Heart left ventricle (tissue), 16 donors: ENCODE data around the gene OXCT2. TPM values are rescaled to one million over a fixed set of nuclear protein-coding genes. Genes with fewer than 3 reads are reported as not detected.
"Not testable (repeated sequence)": the region's sequence is repeated elsewhere in the genome, so short reads cannot be mapped to it uniquely, and the experiment has no call there.

Source experiments
- ATAC-seq, 4 donors: fragments of 200-7000 bp; cut with Tn5 transposase; one replicate each; pipeline ENCODE4 v1.9.1; 2020 to 2022; ENCODE audit warnings: moderate library complexity in 4 of 4, mild to moderate bottlenecking in 3 of 4, moderate number of reproducible peaks in 1 of 4
- DNase-seq, 5 donors: peaks; one replicate each; pipeline ENCODE4 v3.0.0-alpha.2; 2020
- H3K27ac ChIP-seq, 12 donors: fragments of 200-600 bp; sonication (generic) in 4 of 12; one replicate each; pipeline versions ENCODE4 v1.5.0 to v1.8.0; 2016 to 2022; ENCODE audit warnings: mild to moderate bottlenecking in 2 of 12
- H3K27me3 ChIP-seq, 9 donors: fragments of 200-600 bp; sonication (generic) in 2 of 9; one replicate each; pipeline versions ENCODE4 v1.5.1 to v1.8.0; 2016 to 2022; ENCODE audit warnings: mild to moderate bottlenecking in 3 of 9
- H3K36me3 ChIP-seq, 9 donors: fragments of 200-600 bp; sonication (generic) in 2 of 9; one replicate each; pipeline versions ENCODE4 v1.5.0 to v1.8.0; 2018 to 2022; ENCODE audit warnings: mild to moderate bottlenecking in 2 of 9
- H3K4me1 ChIP-seq, 12 donors: fragments of 200-600 bp; sonication (generic) in 4 of 12; one replicate each; pipeline versions ENCODE4 v1.5.0 to v1.8.0; 2016 to 2022; ENCODE audit warnings: mild to moderate bottlenecking in 3 of 12
- H3K4me3 ChIP-seq, 12 donors: fragments of 200-600 bp; sonication (generic) in 4 of 12; one replicate each; pipeline versions ENCODE4 v1.5.0 to v1.8.0; 2017 to 2022; ENCODE audit warnings: mild to moderate bottlenecking in 9 of 12, moderate library complexity in 4 of 12
- H3K9me3 ChIP-seq, 12 donors: fragments of 200-600 bp; sonication (generic) in 4 of 12; one replicate each; pipeline versions ENCODE4 v1.5.0 to v1.8.0; 2016 to 2022; ENCODE audit warnings: mild to moderate bottlenecking in 1 of 12
- POLR2A ChIP-seq, 2 donors: fragments of 450-650 bp; IDR thresholded peaks; one replicate each; pipeline ENCODE4 v1.6.1; 2017; ENCODE audit warnings: antibody characterized with exemption in 2 of 2, mild to moderate bottlenecking in 2 of 2, moderate library complexity in 2 of 2
- WGBS, 4 donors: extraction: QIAGEN DNeasy Blood & Tissue Kit in 2 of 4; methylation state at CpG; one replicate each; pipeline versions ENCODE4 v1.1.5 to v1.1.7; 2013 to 2018; 5-methylcytosine and 5-hydroxymethylcytosine counted together
- intact Hi-C, 10 donors: fragments of 100-400 bp; cut with DNase I; formaldehyde crosslinking; loops; one replicate each; pipeline versions ENCODE4 v1.11.1 to v1.14.2; 2022
- polyA plus RNA-seq, 2 donors: library from polyadenylated mRNA; stranded (reverse); fragments of 200-250 nt; gene quantifications; one replicate each; pipeline ENCODE4 v1.2.3, GENCODE V29; 2013
- total RNA-seq, 9 donors: library from RNA; depleted of rRNA in 2 of 9; stranded (reverse); fragments of >200 nt in 2 of 9; fragmentation: NEBNext Ultra II Directional in 3 of 9; extraction: Animal tissue kit (Norgen Biotek cat#: 25700) in 3 of 9; gene quantifications; one replicate each; pipeline versions ENCODE4 v1.1.0 to v1.2.4, GENCODE V29; 2016 to 2023
- TF ChIP-seq, protein P1 (sequence below), 12 donors: fragments of 200-600 bp; sonication (generic) in 4 of 12; IDR thresholded peaks; one replicate each; pipeline versions ENCODE4 v1.5.0 to v1.8.0; 2018 to 2022; ENCODE audit warnings: antibody characterized with exemption in 12 of 12, mild to moderate bottlenecking in 5 of 12
- donor health status: ischemic (EF 13 %, LVEDD 7.1; RV severe dilation, severe dysfunction).
- donor health status: healthy with polysubstance abuse.
- donor health status: DM: no; HTN: yes; CAD: no.
- donor health status: DM: no; HTN: no; CAD: no.
- donor health status: ischemic (EF 25% LVEDD 6.9; RV normal size, moderate dysfunction).
- donor health status: ischemic (EF 25% LVEDD 5.7; RV mildly dilated, moderate dysfunction).
- donor health status: healthy.
- donor health status: DM: yes; HTN: yes; CAD: no.
- donor health status: ischemic (EF 35%, LVEDD 5.7; RV mildly dilated, moderate dysfunction).
- donor health status: nonischemic (EF 11% LVEDD 7.7; RV severe dilation, severe dysfunction).
- donor health status: DM: yes; HTN: yes; CAD: no.
- donor health status: PGD.
- donor health status: ischemic (EF 29% LVEDD 5.4; RV normal size, mild dysfunction).
- donor health status: nonischemic (EF 23%, LVEDD 6.1; RV moderate dilation, normal function).

The OXCT2 gene
- total and polyA plus RNA-seq, 11 donors: 0.75 to 7.5 (median 2.7) TPM

DNA sequence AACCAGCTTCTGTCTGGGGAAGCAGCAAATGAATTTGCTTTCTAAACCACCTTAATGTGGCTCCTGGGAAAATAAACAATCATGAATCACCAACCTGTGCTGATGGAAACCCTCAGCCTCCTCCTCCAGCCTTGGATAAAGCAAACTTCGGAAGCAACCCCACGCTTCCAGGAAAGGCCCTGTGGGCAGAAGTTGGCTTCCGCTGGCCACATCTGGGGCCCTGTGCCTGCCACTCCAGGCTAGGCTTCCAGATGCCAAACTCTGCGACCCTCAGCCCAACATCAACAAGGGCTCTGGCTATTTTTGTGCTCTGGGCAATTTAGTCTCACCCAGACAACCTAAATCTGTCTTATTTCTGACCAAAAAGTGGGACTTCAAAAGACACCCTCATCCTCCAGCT lies 6.2 kb upstream of the OXCT2 start:
- DNase-seq (no peak), ATAC-seq (no peak)
- 79 to 96% (median 84%) methylated on average over 4 of the region's 4 CpGs for WGBS, 4 donors
- Histone ChIP-seq H3K4me1 (no peaks in the 10 kb centered on the region), H3K36me3 (no peaks in the 10 kb centered on the region), H3K9me3 (no peaks in the 10 kb centered on the region), H3K27ac (no peak overlapping the region), H3K4me3 (no peak overlapping the region), H3K27me3 (no peaks in the 10 kb centered on the region)
- TF ChIP-seq, protein P1, sequence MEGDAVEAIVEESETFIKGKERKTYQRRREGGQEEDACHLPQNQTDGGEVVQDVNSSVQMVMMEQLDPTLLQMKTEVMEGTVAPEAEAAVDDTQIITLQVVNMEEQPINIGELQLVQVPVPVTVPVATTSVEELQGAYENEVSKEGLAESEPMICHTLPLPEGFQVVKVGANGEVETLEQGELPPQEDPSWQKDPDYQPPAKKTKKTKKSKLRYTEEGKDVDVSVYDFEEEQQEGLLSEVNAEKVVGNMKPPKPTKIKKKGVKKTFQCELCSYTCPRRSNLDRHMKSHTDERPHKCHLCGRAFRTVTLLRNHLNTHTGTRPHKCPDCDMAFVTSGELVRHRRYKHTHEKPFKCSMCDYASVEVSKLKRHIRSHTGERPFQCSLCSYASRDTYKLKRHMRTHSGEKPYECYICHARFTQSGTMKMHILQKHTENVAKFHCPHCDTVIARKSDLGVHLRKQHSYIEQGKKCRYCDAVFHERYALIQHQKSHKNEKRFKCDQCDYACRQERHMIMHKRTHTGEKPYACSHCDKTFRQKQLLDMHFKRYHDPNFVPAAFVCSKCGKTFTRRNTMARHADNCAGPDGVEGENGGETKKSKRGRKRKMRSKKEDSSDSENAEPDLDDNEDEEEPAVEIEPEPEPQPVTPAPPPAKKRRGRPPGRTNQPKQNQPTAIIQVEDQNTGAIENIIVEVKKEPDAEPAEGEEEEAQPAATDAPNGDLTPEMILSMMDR (IDR thresholded peaks at IDR 0.05): no peak
- no peak for TF ChIP-seq POLR2A (IDR thresholded peaks at IDR 0.05)
- intact Hi-C loops: no loop called here

DNA sequence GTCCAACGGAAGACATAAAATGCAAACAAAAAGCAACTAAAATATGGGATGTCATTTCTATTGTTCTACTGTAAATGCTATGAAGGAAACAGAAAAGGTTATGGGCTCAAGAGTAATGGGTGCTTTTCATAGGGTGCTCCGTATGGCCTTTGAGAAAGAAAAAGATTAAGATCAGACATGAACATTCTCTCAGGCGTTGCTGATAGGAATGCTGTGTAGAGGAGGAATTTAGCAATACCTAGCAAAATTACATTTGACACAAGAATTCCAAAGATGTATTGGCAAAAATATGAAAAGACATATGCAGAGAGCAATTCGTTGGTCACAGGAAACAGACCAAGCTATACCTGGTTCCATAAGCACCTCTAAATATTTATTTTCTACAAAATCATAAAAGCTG lies 5.7 kb upstream of the OXCT2 start:
- H3K9me3 ChIP-seq: no peaks in the 10 kb centered on the region
- no peak overlapping the region for H3K27ac ChIP-seq
- H3K4me1 ChIP-seq: no peaks in the 10 kb centered on the region
- no peak for TF ChIP-seq POLR2A (IDR thresholded peaks at IDR 0.05)
- TF ChIP-seq, protein P1 (IDR thresholded peaks at IDR 0.05): no peak
- no peak overlapping the region for H3K4me3 ChIP-seq
- no peak for ATAC-seq
- H3K27me3 ChIP-seq: no peaks in the 10 kb centered on the region
- DNase-seq: no peak
- intact Hi-C loops: no loop called here
- H3K36me3 ChIP-seq: no peaks in the 10 kb centered on the region
- 74 to 87% (median 79%) methylated on average over 4 of the region's 4 CpGs for WGBS, 4 donors

DNA sequence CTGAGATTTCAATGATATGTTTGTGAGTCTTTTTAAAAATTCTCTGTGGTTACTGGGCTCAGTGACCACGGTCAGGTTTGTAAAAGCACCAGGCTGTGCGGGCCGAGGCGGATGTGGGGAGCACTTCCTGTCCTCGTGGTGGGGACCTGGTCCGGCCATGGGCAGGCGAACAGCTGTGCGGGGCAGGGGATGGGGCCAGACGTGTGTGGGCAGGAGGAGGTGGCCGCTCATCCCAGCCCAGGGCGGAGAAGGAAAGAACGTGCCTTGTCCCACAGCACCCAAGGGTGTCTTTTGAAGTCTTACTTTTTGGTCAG lies 5.2 kb upstream of the OXCT2 start:
- intact Hi-C loops: no loop called here
- Histone ChIP-seq H3K4me3 (no peak overlapping the region), H3K27me3 (peaks cover 0 to under 1% (median 0%) of the 10 kb centered on the region in 9 donors), H3K36me3 (no peaks in the 10 kb centered on the region), H3K27ac (no peak overlapping the region), H3K4me1 (no peaks in the 10 kb centered on the region), H3K9me3 (no peaks in the 10 kb centered on the region)
- TF ChIP-seq, protein P1 (IDR thresholded peaks at IDR 0.05): no peak
- TF ChIP-seq POLR2A (IDR thresholded peaks at IDR 0.05): no peak
- WGBS, 4 donors: 61 to 71% (median 63%) methylated on average over 12 of the region's 12 CpGs
- no peak for ATAC-seq
- DNase-seq: no peak

DNA sequence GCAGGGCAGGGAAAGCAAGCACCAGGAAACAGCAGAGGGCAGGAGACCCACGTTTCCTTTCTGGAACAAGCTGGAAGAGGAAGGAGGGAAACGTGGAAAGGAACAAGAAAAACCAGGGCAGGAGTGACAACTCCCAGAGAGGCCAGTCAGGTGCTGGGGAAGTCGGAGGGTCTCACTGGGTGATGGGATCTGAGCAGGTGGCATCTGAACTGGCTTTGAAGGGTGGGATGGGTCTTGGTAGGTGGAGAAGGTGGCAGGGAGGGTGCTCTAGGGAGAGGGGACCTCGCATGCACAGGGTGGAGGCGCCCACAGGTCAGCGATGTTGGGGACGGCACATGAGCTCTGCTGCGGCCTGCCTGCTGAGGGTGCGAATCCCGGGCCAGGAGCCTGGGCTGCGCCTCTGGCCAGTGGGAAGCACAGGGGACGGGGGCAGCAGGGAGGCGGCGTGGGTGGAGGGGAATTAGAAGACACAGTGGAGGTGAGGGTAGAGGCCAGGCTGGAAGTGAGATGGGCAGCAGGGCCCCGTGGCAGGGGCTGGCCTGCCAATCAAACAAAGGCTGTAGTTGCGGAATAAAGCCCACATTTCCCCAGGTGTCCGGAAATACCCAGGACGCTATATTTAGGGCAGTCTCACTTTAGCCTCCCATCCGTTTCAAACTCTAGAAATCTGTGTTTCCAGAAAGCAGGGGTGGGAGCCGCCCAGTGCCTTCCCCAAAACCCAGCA lies 4.7 kb upstream of the OXCT2 start:
- H3K9me3 ChIP-seq, H3K27me3 ChIP-seq, H3K4me3 ChIP-seq, H3K4me1 ChIP-seq, intact Hi-C loops, DNase-seq, H3K36me3 ChIP-seq, H3K27ac ChIP-seq: not testable (repeated sequence)
- peak in 1 of 4 donors; percentile 17 for ATAC-seq
- WGBS, 4 donors: 69 to 80% (median 79%) methylated on average over 9 to 16 of the region's 20 CpGs

DNA sequence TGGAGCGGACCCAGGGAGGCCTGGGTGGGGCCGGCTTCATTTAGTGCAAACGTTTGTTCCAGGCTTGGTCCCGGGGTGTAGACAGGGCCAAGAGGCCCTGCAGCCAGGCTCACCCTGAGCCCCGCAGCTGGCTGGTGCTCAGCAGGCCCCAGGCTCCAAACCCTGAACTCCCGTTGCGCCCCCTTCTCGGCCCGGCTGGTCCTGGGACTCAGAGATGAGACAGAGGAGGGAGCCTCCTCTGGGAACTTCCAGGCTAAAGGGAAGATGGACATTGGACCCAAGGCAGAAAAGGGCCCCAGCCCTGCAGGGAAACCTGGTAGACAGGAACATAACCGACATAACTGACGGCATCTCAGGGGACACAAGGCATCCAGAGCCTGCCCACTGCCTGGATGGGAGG lies 4.0 kb upstream of the OXCT2 start:
- 76 to 89% (median 84%) methylated on average over 8 to 11 of the region's 11 CpGs for WGBS, 4 donors
- H3K36me3 ChIP-seq: not testable (repeated sequence)

DNA sequence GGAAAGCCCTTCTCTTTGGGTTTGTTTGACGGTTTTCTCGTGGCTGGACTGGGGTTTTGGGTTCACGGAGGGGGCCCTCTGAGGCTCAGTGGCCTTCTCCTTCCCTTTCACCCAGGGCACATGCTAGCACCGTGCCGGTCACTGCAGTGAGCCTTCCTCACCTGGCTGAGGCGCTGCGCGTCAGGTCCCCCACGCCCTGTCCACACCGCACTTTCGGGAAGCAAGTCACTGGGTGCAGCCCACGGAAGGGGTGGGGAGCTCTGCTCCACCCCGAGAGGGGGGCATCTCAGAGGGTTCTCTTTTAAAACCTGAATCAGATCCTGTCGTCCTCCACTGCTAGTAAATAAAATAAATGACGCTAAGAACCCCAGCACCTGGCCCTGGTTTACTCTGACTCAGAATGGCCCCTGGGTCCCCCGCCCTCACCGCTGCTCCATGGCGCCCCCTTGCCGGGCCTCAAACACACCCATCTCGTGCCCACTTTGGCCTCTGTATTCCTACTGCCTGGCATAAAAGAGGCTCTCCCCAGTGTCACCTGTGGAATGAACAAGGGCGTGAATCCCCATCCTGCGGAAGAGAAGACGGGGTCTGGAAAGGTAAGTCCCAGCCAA lies 2.3 kb upstream of the OXCT2 start:
- ATAC-seq, DNase-seq, H3K27ac ChIP-seq, H3K4me1 ChIP-seq, H3K27me3 ChIP-seq, intact Hi-C loops, H3K36me3 ChIP-seq, H3K9me3 ChIP-seq, H3K4me3 ChIP-seq: not testable (repeated sequence)
- 67% methylated on average over 1 of the region's 23 CpGs; no CpG with 5 or more reads in 3 of the 4 donors for WGBS, 4 donors

More for the DNA sequence above, 4.0 kb upstream of the OXCT2 start:
- H3K27me3 ChIP-seq, H3K4me1 ChIP-seq, ATAC-seq, DNase-seq, intact Hi-C loops, H3K27ac ChIP-seq, H3K4me3 ChIP-seq, H3K9me3 ChIP-seq: not testable (repeated sequence)

DNA sequence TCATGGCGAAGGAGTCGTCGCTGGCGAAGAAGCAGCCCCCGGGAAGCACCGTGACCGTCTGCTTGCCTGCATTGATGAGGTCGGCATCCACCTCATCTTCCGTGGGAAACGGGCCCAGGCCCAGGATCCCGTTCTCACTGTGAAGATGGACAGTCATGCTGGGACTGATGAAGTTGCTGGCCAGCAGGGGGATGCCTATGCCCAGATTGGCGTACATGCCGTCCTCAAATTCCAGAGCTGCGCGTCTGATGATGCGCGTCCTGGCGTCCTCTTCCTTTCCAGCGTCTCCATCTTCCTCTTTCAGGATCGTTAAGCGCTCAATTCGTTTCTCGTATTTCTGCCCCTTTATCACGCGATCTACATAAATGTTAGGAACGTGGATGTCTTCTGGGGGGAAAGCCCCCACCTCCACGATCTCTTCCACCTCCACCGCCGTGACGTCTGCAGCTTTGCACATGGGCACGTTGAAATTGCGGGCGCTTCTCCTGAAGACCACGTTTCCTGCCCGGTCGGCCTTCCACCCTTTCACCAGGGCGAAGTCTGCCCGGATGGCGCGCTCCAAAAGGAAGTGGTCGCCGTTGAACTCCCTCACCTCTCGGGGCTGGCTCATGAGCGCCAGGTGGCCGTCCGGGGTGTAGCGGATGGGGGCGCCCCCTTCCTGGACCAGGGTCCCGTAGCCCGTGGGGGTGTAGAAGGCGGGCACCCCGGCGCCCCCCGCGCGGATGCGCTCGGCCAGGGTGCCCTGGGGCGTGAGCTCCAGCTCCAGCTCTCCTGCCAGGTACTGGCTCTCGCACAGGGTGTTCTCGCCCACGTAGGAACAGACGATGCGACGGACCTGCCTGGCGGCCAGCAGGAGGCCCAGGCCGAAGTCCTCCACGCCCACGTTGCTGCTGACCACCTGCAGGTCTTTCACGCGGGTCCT lies 787 bp downstream of the OXCT2 start:
- intact Hi-C loops, H3K9me3 ChIP-seq, DNase-seq, H3K4me1 ChIP-seq, H3K36me3 ChIP-seq, H3K27ac ChIP-seq, H3K27me3 ChIP-seq: not testable (repeated sequence)
- H3K4me3 ChIP-seq: peak overlapping the region in 1 of 12 donors; percentile 39
- ATAC-seq: peak in 3 of 4 donors; percentile 26 to 69 (median 64)
- 8 to 28% (median 18%) methylated on average over 22 to 25 of the region's 71 CpGs for WGBS, 4 donors
